Activated naive CD4-positive, alpha-beta T cell treated with anti-CD3 and anti-CD28 coated beads, Interleukin-2, amount 50 U/mL, for 24 hours (primary cell): ENCODE results near the gene ELFN1.

Experiments
- H3K27ac Mint-ChIP-seq: one replicate; pipeline ENCODE4 v1.8.0; 2021; ENCODE audit warnings: mild to moderate bottlenecking, mixed read lengths
- H3K27me3 Mint-ChIP-seq: one replicate; pipeline ENCODE4 v1.8.0; 2021; ENCODE audit warnings: mixed read lengths
- H3K36me3 Mint-ChIP-seq: one replicate; pipeline ENCODE4 v1.8.0; 2021; ENCODE audit warnings: mixed read lengths
- H3K4me1 Mint-ChIP-seq: one replicate; pipeline ENCODE4 v1.8.0; 2021; ENCODE audit warnings: mixed read lengths
- H3K4me3 Mint-ChIP-seq: one replicate; pipeline ENCODE4 v1.8.0; 2021; ENCODE audit warnings: mild to moderate bottlenecking, mixed read lengths
- H3K9me3 Mint-ChIP-seq: one replicate; pipeline ENCODE4 v1.8.0; 2021; ENCODE audit warnings: mixed read lengths

ELFN1 gene

GRCh38 chr7:1738511-1738910 is 68.4 kb downstream of the ELFN1 start:
- H3K27me3 Mint-ChIP-seq, result no peaks in the 10 kb centered on the region

GRCh38 chr7:1738956-1739355 is 68.9 kb downstream of the ELFN1 start:
- Mint-ChIP-seq H3K27me3 (no peaks in the 10 kb centered on the region), H3K4me3 (no peak overlapping the region), H3K9me3 (no peaks in the 10 kb centered on the region), H3K36me3 (no peaks in the 10 kb centered on the region), H3K4me1 (peaks cover 20% of the 10 kb centered on the region), H3K27ac (peak overlapping the region; percentile 23)

More at GRCh38 chr7:1738511-1738910, 68.4 kb downstream of the ELFN1 start:
- no peak overlapping the region for H3K27ac Mint-ChIP-seq
- peak overlapping the region; percentile 36 for H3K4me3 Mint-ChIP-seq
- H3K9me3 Mint-ChIP-seq, result no peaks in the 10 kb centered on the region
- no peaks in the 10 kb centered on the region for H3K36me3 Mint-ChIP-seq
- peaks cover 20% of the 10 kb centered on the region for H3K4me1 Mint-ChIP-seq

- H3K4me3 Mint-ChIP-seq, result no peak overlapping the region
- H3K4me1 Mint-ChIP-seq, result peaks cover 20% of the 10 kb centered on the region
- H3K27ac Mint-ChIP-seq, result peak overlapping the region; percentile 23
- no peaks in the 10 kb centered on the region for H3K27me3 Mint-ChIP-seq
- H3K36me3 Mint-ChIP-seq, result no peaks in the 10 kb centered on the region
- no peaks in the 10 kb centered on the region for H3K9me3 Mint-ChIP-seq
These were observed 69.5 kb downstream of the ELFN1 start for GRCh38 chr7:1739593-1739992.

GRCh38 chr7:1740214-1740613 is 70.1 kb downstream of the ELFN1 start:
- Mint-ChIP-seq H3K27ac (no peak overlapping the region), H3K36me3 (no peaks in the 10 kb centered on the region), H3K9me3 (no peaks in the 10 kb centered on the region), H3K4me3 (no peak overlapping the region), H3K27me3 (no peaks in the 10 kb centered on the region), H3K4me1 (peaks cover 20% of the 10 kb centered on the region)

- Mint-ChIP-seq H3K4me3 (no peak overlapping the region), H3K4me1 (peaks cover 20% of the 10 kb centered on the region), H3K9me3 (no peaks in the 10 kb centered on the region), H3K27me3 (no peaks in the 10 kb centered on the region), H3K27ac (no peak overlapping the region), H3K36me3 (no peaks in the 10 kb centered on the region)
These were observed 71.2 kb downstream of the ELFN1 start for GRCh38 chr7:1741246-1741645.

GRCh38 chr7:1741751-1742554 is 71.9 kb downstream of the ELFN1 start:
- Mint-ChIP-seq H3K27ac (no peak overlapping the region), H3K36me3 (no peaks in the 10 kb centered on the region), H3K9me3 (no peaks in the 10 kb centered on the region), H3K27me3 (no peaks in the 10 kb centered on the region), H3K4me3 (peak overlapping the region; percentile 33), H3K4me1 (peaks cover 20% of the 10 kb centered on the region)

- H3K27ac Mint-ChIP-seq, result no peak overlapping the region
These were observed 72.7 kb downstream of the ELFN1 start for GRCh38 chr7:1742555-1743303.

GRCh38 chr7:1743481-1744230 is 73.6 kb downstream of the ELFN1 start:
- no peak overlapping the region for H3K27ac Mint-ChIP-seq
- no peaks in the 10 kb centered on the region for H3K36me3 Mint-ChIP-seq
- H3K4me3 Mint-ChIP-seq, result no peak overlapping the region
- peaks cover 18% of the 10 kb centered on the region for H3K4me1 Mint-ChIP-seq
- H3K9me3 Mint-ChIP-seq, result no peaks in the 10 kb centered on the region
- H3K27me3 Mint-ChIP-seq, result no peaks in the 10 kb centered on the region

More at GRCh38 chr7:1742555-1743303, 72.7 kb downstream of the ELFN1 start:
- no peaks in the 10 kb centered on the region for H3K36me3 Mint-ChIP-seq
- H3K4me3 Mint-ChIP-seq, result peak overlapping the region; percentile 62
- H3K27me3 Mint-ChIP-seq, result no peaks in the 10 kb centered on the region
- H3K4me1 Mint-ChIP-seq, result peaks cover 21% of the 10 kb centered on the region
- H3K9me3 Mint-ChIP-seq, result no peaks in the 10 kb centered on the region

- Mint-ChIP-seq H3K27ac (no peak overlapping the region), H3K9me3 (no peaks in the 10 kb centered on the region), H3K27me3 (no peaks in the 10 kb centered on the region), H3K4me3 (no peak overlapping the region), H3K4me1 (peaks cover 15% of the 10 kb centered on the region), H3K36me3 (no peaks in the 10 kb centered on the region)
These were observed 74.4 kb downstream of the ELFN1 start for GRCh38 chr7:1744296-1745017.

- H3K9me3 Mint-ChIP-seq, result no peaks in the 10 kb centered on the region
- no peak overlapping the region for H3K27ac Mint-ChIP-seq
- no peak overlapping the region for H3K4me3 Mint-ChIP-seq
- H3K27me3 Mint-ChIP-seq, result no peaks in the 10 kb centered on the region
- H3K4me1 Mint-ChIP-seq, result peaks cover 15% of the 10 kb centered on the region
- H3K36me3 Mint-ChIP-seq, result no peaks in the 10 kb centered on the region
These were observed 75.0 kb downstream of the ELFN1 start for GRCh38 chr7:1745018-1745532.

- no peaks in the 10 kb centered on the region for H3K27me3 Mint-ChIP-seq
- no peak overlapping the region for H3K27ac Mint-ChIP-seq
- no peaks in the 10 kb centered on the region for H3K36me3 Mint-ChIP-seq
These were observed 75.8 kb downstream of the ELFN1 start for GRCh38 chr7:1745576-1746490.

GRCh38 chr7:1746491-1746975 is 76.5 kb downstream of the ELFN1 start:
- Mint-ChIP-seq H3K27me3 (no peaks in the 10 kb centered on the region), H3K4me1 (peaks cover 12% of the 10 kb centered on the region), H3K36me3 (no peaks in the 10 kb centered on the region), H3K4me3 (no peak overlapping the region), H3K9me3 (no peaks in the 10 kb centered on the region), H3K27ac (no peak overlapping the region)

More at GRCh38 chr7:1745576-1746490, 75.8 kb downstream of the ELFN1 start:
- peaks cover 15% of the 10 kb centered on the region for H3K4me1 Mint-ChIP-seq
- H3K9me3 Mint-ChIP-seq, result no peaks in the 10 kb centered on the region
- H3K4me3 Mint-ChIP-seq, result no peak overlapping the region

- no peak overlapping the region for H3K4me3 Mint-ChIP-seq
- no peaks in the 10 kb centered on the region for H3K27me3 Mint-ChIP-seq
- no peaks in the 10 kb centered on the region for H3K36me3 Mint-ChIP-seq
- peaks cover 9% of the 10 kb centered on the region for H3K4me1 Mint-ChIP-seq
- no peak overlapping the region for H3K27ac Mint-ChIP-seq
- no peaks in the 10 kb centered on the region for H3K9me3 Mint-ChIP-seq
These were observed 77.1 kb downstream of the ELFN1 start for GRCh38 chr7:1747004-1747801.
